Lower leg skin (tissue), 3 donors: ENCODE data around the gene GPC6.

Experiments
- POLR2A ChIP-seq, 2 donors: fragments of 450-650 bp; IDR thresholded peaks; one replicate each; pipeline ENCODE4 v1.6.1; 2016 to 2017; ENCODE audit warnings: antibody characterized with exemption in 2 of 2, mild to moderate bottlenecking in 1 of 2, moderate library complexity in 1 of 2
- TF ChIP-seq, protein P1 (sequence below), 3 donors: fragments of 450-650 bp; IDR thresholded peaks; one replicate each; pipeline ENCODE4 v1.5.1; 2016; ENCODE audit warnings: antibody characterized with exemption in 3 of 3, mild to moderate bottlenecking in 3 of 3, moderate library complexity in 2 of 3

DNA sequence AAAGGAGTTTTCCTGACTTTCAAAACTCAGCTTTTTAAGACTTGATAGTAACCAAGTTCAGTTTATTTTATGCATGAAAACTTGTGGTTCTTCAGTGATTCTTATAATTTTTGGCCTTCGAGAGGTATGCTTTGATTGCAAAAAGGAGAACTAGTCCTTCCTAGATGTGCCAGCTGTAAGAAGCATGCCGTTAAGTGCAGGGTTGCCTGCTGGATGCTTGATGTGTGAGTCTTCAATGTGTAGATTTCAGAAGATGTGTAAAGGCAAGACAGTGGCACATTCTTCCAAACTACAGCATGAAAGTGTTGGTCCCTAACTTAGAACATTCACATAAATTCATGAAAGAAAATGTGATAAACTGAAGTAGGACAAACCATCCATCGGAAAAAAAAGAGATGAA, 720.4 kb downstream of the GPC6 start:
- TF ChIP-seq, protein P1, sequence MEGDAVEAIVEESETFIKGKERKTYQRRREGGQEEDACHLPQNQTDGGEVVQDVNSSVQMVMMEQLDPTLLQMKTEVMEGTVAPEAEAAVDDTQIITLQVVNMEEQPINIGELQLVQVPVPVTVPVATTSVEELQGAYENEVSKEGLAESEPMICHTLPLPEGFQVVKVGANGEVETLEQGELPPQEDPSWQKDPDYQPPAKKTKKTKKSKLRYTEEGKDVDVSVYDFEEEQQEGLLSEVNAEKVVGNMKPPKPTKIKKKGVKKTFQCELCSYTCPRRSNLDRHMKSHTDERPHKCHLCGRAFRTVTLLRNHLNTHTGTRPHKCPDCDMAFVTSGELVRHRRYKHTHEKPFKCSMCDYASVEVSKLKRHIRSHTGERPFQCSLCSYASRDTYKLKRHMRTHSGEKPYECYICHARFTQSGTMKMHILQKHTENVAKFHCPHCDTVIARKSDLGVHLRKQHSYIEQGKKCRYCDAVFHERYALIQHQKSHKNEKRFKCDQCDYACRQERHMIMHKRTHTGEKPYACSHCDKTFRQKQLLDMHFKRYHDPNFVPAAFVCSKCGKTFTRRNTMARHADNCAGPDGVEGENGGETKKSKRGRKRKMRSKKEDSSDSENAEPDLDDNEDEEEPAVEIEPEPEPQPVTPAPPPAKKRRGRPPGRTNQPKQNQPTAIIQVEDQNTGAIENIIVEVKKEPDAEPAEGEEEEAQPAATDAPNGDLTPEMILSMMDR (IDR thresholded peaks at IDR 0.05), result no peak
- TF ChIP-seq POLR2A (IDR thresholded peaks at IDR 0.05), result no peak
